ENCODE measurements around the gene ATP8A2.

GRCh38 chr13:25756251-25756650 lies 384.5 kb downstream of the ATP8A2 start:
- no peak for TF ChIP-seq CTCF (conservative IDR thresholded peaks at IDR 0.05)
- no peak for TF ChIP-seq EZH2 (IDR thresholded peaks at IDR 0.05; ENCODE audit: low read depth)
